Liver (tissue), 9 donors: ENCODE measurements around the gene ARHGEF7. TPM values are rescaled to one million over a fixed set of nuclear protein-coding genes. Genes with fewer than 3 reads are reported as not detected.

Experiments
- DNase-seq: peaks from one replicate; pipeline ENCODE4 v3.0.0-alpha.2; 2017; ENCODE audit warnings: low spot score
- H3K27ac ChIP-seq, 2 donors: one replicate each; pipeline ENCODE4 v1.7.0; 2013; ENCODE audit warnings: inconsistent platforms in 2 of 2, low read length in 2 of 2, control low read depth in 1 of 2, low read depth in 1 of 2, mild to moderate bottlenecking in 1 of 2
- H3K27me3 ChIP-seq, 4 donors: one replicate each; pipeline versions ENCODE4 v1.6.1 to v1.7.0; 2013; ENCODE audit warnings: low read length in 3 of 4, inconsistent platforms in 1 of 4, mild to moderate bottlenecking in 1 of 4, moderate library complexity in 1 of 4; ENCODE audit not compliant: control insufficient read depth in 4 of 4, insufficient read depth in 4 of 4
- H3K36me3 ChIP-seq, 4 donors: one replicate each; pipeline versions ENCODE4 v1.6.1 to v1.7.0; 2013; ENCODE audit warnings: low read length in 3 of 4, mild to moderate bottlenecking in 3 of 4, low read depth in 1 of 4, moderate library complexity in 1 of 4; ENCODE audit not compliant: control insufficient read depth in 4 of 4, insufficient read depth in 3 of 4
- H3K4me1 ChIP-seq, 4 donors: one replicate each; pipeline versions ENCODE4 v1.6.1 to v1.7.0; 2013; ENCODE audit warnings: low read length in 3 of 4, mild to moderate bottlenecking in 3 of 4, moderate library complexity in 1 of 4; ENCODE audit not compliant: control insufficient read depth in 4 of 4, insufficient read depth in 4 of 4
- H3K4me3 ChIP-seq, 3 donors: one replicate each; pipeline versions ENCODE4 v1.6.1 to v1.7.0; 2013; ENCODE audit warnings: low read length in 3 of 3, control low read depth in 1 of 3, low read depth in 1 of 3, mild to moderate bottlenecking in 1 of 3
- H3K9ac ChIP-seq, 2 donors: one replicate each; pipeline ENCODE4 v1.7.0; 2013; ENCODE audit warnings: low read length in 2 of 2, mild to moderate bottlenecking in 2 of 2, moderate library complexity in 2 of 2, control low read depth in 1 of 2, low read depth in 1 of 2
- H3K9me3 ChIP-seq, 4 donors: one replicate each; pipeline versions ENCODE4 v1.6.1 to v1.7.0; 2013; ENCODE audit warnings: low read length in 3 of 4; ENCODE audit not compliant: control insufficient read depth in 4 of 4
- ATF3 ChIP-seq: IDR thresholded peaks from 2 replicates; pipeline ENCODE4 v1.6.1; 2016; ENCODE audit warnings: antibody characterized with exemption
- CTCF ChIP-seq: fragments of 150-350 bp; IDR thresholded peaks from 2 replicates; pipeline ENCODE4 v1.5.1; 2017; ENCODE audit warnings: improper control_type of control experiment, low read depth, low read length; ENCODE audit not compliant: missing input control
- EGR1 ChIP-seq, 2 donors: IDR thresholded peaks; 2 replicates each; pipeline ENCODE4 v1.6.1; 2016 to 2018; ENCODE audit warnings: antibody characterized with exemption in 2 of 2, low read depth in 2 of 2
- FOXA1 ChIP-seq: IDR thresholded peaks from 2 replicates; pipeline ENCODE4 v1.6.1; 2016; ENCODE audit warnings: antibody characterized with exemption
- FOXA2 ChIP-seq: IDR thresholded peaks from 2 replicates; pipeline ENCODE4 v1.6.1; 2016; ENCODE audit warnings: antibody characterized with exemption
- GABPA ChIP-seq, 2 donors: IDR thresholded peaks in 1 of 2; conservative IDR thresholded peaks in 1 of 2; 2 replicates each; pipeline ENCODE4 v1.6.1; 2016; ENCODE audit warnings: antibody characterized with exemption in 2 of 2, mild to moderate bottlenecking in 1 of 2, moderate library complexity in 1 of 2
- HNF4A ChIP-seq, 2 donors: conservative IDR thresholded peaks; 2 replicates each; pipeline ENCODE4 v1.6.1; 2016; ENCODE audit warnings: antibody characterized with exemption in 2 of 2, mild to moderate bottlenecking in 2 of 2
- HNF4G ChIP-seq: IDR thresholded peaks from 2 replicates; pipeline ENCODE4 v1.6.1; 2016; ENCODE audit warnings: antibody characterized with exemption
- JUND ChIP-seq, 2 donors: IDR thresholded peaks; 2 replicates each; pipeline ENCODE4 v1.6.1; 2016; ENCODE audit warnings: antibody characterized with exemption in 2 of 2
- MAX ChIP-seq: IDR thresholded peaks from 2 replicates; pipeline ENCODE4 v1.6.1; 2016; ENCODE audit warnings: antibody characterized with exemption
- NR2F2 ChIP-seq: IDR thresholded peaks from 2 replicates; pipeline ENCODE4 v1.6.1; 2016; ENCODE audit warnings: antibody characterized with exemption
- RAD21 ChIP-seq, 2 donors: IDR thresholded peaks; 2 replicates each; pipeline ENCODE4 v1.6.1; 2016; ENCODE audit warnings: antibody characterized with exemption in 2 of 2, mild to moderate bottlenecking in 2 of 2
- RXRA ChIP-seq, 2 donors: IDR thresholded peaks; 2 replicates each; pipeline ENCODE4 v1.6.1; 2017 to 2018; ENCODE audit warnings: antibody characterized with exemption in 2 of 2, mild to moderate bottlenecking in 1 of 2
- SP1 ChIP-seq: IDR thresholded peaks from 2 replicates; pipeline ENCODE4 v1.6.1; 2018; ENCODE audit warnings: antibody characterized with exemption, mild to moderate bottlenecking
- TAF1 ChIP-seq: conservative IDR thresholded peaks from 2 replicates; pipeline ENCODE4 v1.6.1; 2016; ENCODE audit warnings: antibody characterized with exemption, mild to moderate bottlenecking
- YY1 ChIP-seq: IDR thresholded peaks from 2 replicates; pipeline ENCODE4 v1.6.1; 2016; ENCODE audit warnings: antibody characterized with exemption, mild to moderate bottlenecking
- WGBS: extraction: QIAGEN DNeasy Blood & Tissue Kit; methylation state at CpG from one replicate; pipeline ENCODE4 v1.1.7; 2013; 5-methylcytosine and 5-hydroxymethylcytosine counted together
- polyA plus RNA-seq, 2 donors: library from polyadenylated mRNA; stranded (reverse) in 1 of 2; unstranded in 1 of 2; fragments of 200-250 nt in 1 of 2; fragments of >200 nt in 1 of 2; fragmentation: Nextera tagmentation in 1 of 2; extraction: Ambion mirVana in 1 of 2; gene quantifications; one replicate each; pipeline versions ENCODE4 v1.2.1 to v1.2.3, GENCODE V29; 2013 to 2015
- total RNA-seq, 2 donors: library from RNA; depleted of rRNA; stranded (reverse); fragments of >200 nt; gene quantifications; one replicate each; pipeline ENCODE4 v1.2.3, GENCODE V29; 2014
- TF ChIP-seq, protein P1 (sequence below): IDR thresholded peaks from 2 replicates; pipeline ENCODE4 v1.6.1; 2016; ENCODE audit warnings: antibody characterized with exemption, mild to moderate bottlenecking
- donor health status: healthy.
- donor health status: healthy.
- donor health status: healthy.
- donor health status: healthy.
- donor health status: healthy.

Gene ARHGEF7
- total and polyA plus RNA-seq, 4 donors = 10.3 to 37.5 (median 20.1) TPM

DNA sequence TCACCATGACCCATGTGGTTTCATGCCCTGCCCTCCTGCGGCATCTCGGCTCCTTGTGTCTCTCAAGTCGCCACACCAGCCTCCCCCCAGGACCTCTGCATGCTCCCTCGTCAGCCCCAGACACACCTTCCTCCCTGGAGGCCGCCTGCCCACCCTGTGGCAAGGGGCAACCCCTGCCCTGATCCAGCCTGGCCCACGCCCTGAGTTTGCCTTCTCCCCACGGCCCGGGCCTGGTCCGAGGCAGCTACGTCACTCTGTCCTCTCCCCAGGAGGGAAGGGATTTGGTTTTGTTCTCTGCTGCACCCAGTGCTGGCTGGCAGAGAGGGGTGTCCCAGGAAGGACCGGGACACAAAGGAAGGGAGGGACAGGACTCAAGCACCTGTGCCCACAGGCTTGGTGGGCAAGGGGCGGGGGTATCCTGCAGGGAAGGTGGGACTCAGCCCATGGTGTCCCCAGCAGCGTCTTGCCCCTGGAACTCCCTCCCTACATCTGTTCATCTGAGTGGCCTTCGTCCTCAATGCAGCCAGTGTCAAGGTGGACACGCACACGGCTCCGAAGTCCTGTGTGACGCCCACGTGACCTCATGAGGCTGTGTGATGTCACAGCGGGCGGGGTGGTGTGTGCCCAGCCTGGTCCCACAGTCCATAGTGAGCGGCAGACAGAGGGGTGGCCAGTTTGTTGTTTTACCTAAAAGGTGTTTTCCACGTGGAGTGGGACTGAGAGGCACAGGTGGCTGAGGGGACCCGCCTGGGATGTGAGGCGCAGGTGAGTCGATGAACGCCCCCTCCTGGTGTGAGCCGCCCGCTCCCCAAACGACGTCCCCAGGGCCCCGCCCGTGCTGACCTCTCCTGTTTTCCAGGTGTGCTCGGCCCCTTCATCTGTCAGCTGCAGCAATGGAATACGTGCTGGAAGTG lies 205.1 kb downstream of the ARHGEF7 start, which contains the start of gene TEX29:
Gene TEX29, plus strand, starts transcription at position 645 of the 914 bp plus-strand sequence. Its CDS starts 249 bp downstream, at position 894.
- H3K9me3 ChIP-seq = no peaks in the 10 kb centered on the region
- no peak within 1 kb of the TSS for H3K9ac ChIP-seq
- H3K27ac ChIP-seq = no peak within 1 kb of the TSS
- H3K27me3 ChIP-seq = no peaks in the 10 kb centered on the region
- TF ChIP-seq TAF1 = no peak
- H3K36me3 ChIP-seq = no peaks in the 10 kb centered on the region
- H3K4me3 ChIP-seq = no peak within 1 kb of the TSS
- WGBS = 82% methylated on average over 35 of the region's 35 CpGs
- H3K4me1 ChIP-seq = no peaks in the 10 kb centered on the region
- DNase-seq = no peak

- WGBS = 96% methylated on average over 19 of the region's 19 CpGs
Measured at GRCh38 chr13:111322001-111322915, 207.1 kb downstream of the ARHGEF7 start.

GRCh38 chr13:111322916-111323331 lies 207.8 kb downstream of the ARHGEF7 start:
- Histone ChIP-seq H3K9me3 (no peaks in the 10 kb centered on the region), H3K27me3 (no peaks in the 10 kb centered on the region), H3K36me3 (no peaks in the 10 kb centered on the region), H3K27ac (no peak overlapping the region), H3K4me3 (no peak overlapping the region), H3K4me1 (no peaks in the 10 kb centered on the region), H3K9ac (no peak overlapping the region)
- 96% methylated on average over 7 of the region's 7 CpGs for WGBS
- TF ChIP-seq MAX = no peak
- TF ChIP-seq HNF4G = no peak
- no peak for TF ChIP-seq HNF4A (conservative IDR thresholded peaks at IDR 0.05)
- TF ChIP-seq YY1 = no peak
- TF ChIP-seq CTCF = no peak
- no peak for TF ChIP-seq NR2F2
- TF ChIP-seq FOXA2 = no peak
- no peak for TF ChIP-seq ATF3
- TF ChIP-seq EGR1 (IDR thresholded peaks at IDR 0.05; ENCODE audit: low read depth in 2 of 2) = no peak
- TF ChIP-seq GABPA (IDR thresholded peaks at IDR 0.05 in 1 of 2, conservative IDR thresholded peaks at IDR 0.05 in 1 of 2) = no peak
- TF ChIP-seq TAF1 = no peak
- no peak for TF ChIP-seq RXRA (IDR thresholded peaks at IDR 0.05)
- TF ChIP-seq, protein P1, sequence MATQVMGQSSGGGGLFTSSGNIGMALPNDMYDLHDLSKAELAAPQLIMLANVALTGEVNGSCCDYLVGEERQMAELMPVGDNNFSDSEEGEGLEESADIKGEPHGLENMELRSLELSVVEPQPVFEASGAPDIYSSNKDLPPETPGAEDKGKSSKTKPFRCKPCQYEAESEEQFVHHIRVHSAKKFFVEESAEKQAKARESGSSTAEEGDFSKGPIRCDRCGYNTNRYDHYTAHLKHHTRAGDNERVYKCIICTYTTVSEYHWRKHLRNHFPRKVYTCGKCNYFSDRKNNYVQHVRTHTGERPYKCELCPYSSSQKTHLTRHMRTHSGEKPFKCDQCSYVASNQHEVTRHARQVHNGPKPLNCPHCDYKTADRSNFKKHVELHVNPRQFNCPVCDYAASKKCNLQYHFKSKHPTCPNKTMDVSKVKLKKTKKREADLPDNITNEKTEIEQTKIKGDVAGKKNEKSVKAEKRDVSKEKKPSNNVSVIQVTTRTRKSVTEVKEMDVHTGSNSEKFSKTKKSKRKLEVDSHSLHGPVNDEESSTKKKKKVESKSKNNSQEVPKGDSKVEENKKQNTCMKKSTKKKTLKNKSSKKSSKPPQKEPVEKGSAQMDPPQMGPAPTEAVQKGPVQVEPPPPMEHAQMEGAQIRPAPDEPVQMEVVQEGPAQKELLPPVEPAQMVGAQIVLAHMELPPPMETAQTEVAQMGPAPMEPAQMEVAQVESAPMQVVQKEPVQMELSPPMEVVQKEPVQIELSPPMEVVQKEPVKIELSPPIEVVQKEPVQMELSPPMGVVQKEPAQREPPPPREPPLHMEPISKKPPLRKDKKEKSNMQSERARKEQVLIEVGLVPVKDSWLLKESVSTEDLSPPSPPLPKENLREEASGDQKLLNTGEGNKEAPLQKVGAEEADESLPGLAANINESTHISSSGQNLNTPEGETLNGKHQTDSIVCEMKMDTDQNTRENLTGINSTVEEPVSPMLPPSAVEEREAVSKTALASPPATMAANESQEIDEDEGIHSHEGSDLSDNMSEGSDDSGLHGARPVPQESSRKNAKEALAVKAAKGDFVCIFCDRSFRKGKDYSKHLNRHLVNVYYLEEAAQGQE = no peak
- no peak for TF ChIP-seq RAD21 (IDR thresholded peaks at IDR 0.05)
- no peak for TF ChIP-seq FOXA1
- TF ChIP-seq JUND (IDR thresholded peaks at IDR 0.05) = no peak
- DNase-seq = no peak

More at GRCh38 chr13:111322001-111322915, 207.1 kb downstream of the ARHGEF7 start:
- H3K27me3 ChIP-seq = no peaks in the 10 kb centered on the region
- H3K27ac ChIP-seq = no peak overlapping the region
- TF ChIP-seq FOXA1 (no peak), NR2F2 (no peak), SP1 (no peak)
- no peak overlapping the region for H3K9ac ChIP-seq
- H3K9me3 ChIP-seq = no peaks in the 10 kb centered on the region
- no peak for DNase-seq
- H3K4me1 ChIP-seq = no peaks in the 10 kb centered on the region
- H3K4me3 ChIP-seq = no peak overlapping the region
- no peaks in the 10 kb centered on the region for H3K36me3 ChIP-seq
